Measurements from ENCODE around the gene ITGA3. TPM values are rescaled to one million over a fixed set of nuclear protein-coding genes. Genes with fewer than 3 reads are reported as not detected.

Gene ITGA3
- total RNA-seq, 1 donor from 2014 or later: 6.5 TPM

GRCh38 chr17:50123649-50124349 is 67.9 kb downstream of the ITGA3 start:
- intact Hi-C loops (cut with micrococcal nuclease): no loop called here

- intact Hi-C loops (cut with micrococcal nuclease): loop anchor here (5.0 kb wide), 1 partner anchor 57 kb away; no protein-coding TSS in a partner anchor
Observed at GRCh38 chr17:50125420-50125997, 69.6 kb downstream of the ITGA3 start.

GRCh38 chr17:50127697-50128361 is 71.9 kb downstream of the ITGA3 start:
- intact Hi-C loops (cut with micrococcal nuclease): loop anchor here (5.0 kb wide), 1 partner anchor 54 kb away; no protein-coding TSS in a partner anchor

GRCh38 chr17:50128441-50129352 is 72.8 kb downstream of the ITGA3 start:
- intact Hi-C loops (cut with micrococcal nuclease): loop anchor here (5.0 kb wide), 1 partner anchor 54 kb away; no protein-coding TSS in a partner anchor

GRCh38 chr17:50129353-50129727 is 73.4 kb downstream of the ITGA3 start:
- intact Hi-C loops (cut with micrococcal nuclease): loop anchor here (5.0 kb wide), 1 partner anchor 53 kb away; no protein-coding TSS in a partner anchor

GRCh38 chr17:50129728-50130558 is 74.0 kb downstream of the ITGA3 start, which contains the start of gene SAMD14:
Gene SAMD14 (minus strand): TSS chr17:50130160. CDS start chr17:50124959, 5,201 bp downstream.
- intact Hi-C loops (cut with micrococcal nuclease): loop anchor here (5.0 kb wide), 1 partner anchor 52 kb away; no protein-coding TSS in a partner anchor

- intact Hi-C loops (cut with micrococcal nuclease): no loop called here
Observed at GRCh38 chr17:50130559-50131305, 74.8 kb downstream of the ITGA3 start.

GRCh38 chr17:50132104-50132794 is 76.3 kb downstream of the ITGA3 start:
- intact Hi-C loops (cut with micrococcal nuclease): loop anchor here (1.0 kb wide), 1 partner anchor 8 kb away; no protein-coding TSS in a partner anchor

GRCh38 chr17:50133028-50133768 is 77.3 kb downstream of the ITGA3 start:
- intact Hi-C loops (cut with micrococcal nuclease): no loop called here

GRCh38 chr17:50133769-50134099 is 77.8 kb downstream of the ITGA3 start:
- intact Hi-C loops (cut with micrococcal nuclease): no loop called here

GRCh38 chr17:50134206-50135110 is 78.5 kb downstream of the ITGA3 start:
- intact Hi-C loops (cut with micrococcal nuclease): no loop called here

- intact Hi-C loops (cut with micrococcal nuclease): no loop called here
Observed at GRCh38 chr17:50135316-50136095, 79.6 kb downstream of the ITGA3 start.

GRCh38 chr17:50136096-50136687 is 80.3 kb downstream of the ITGA3 start:
- intact Hi-C loops (cut with micrococcal nuclease): no loop called here

- intact Hi-C loops (cut with micrococcal nuclease): no loop called here
Observed at GRCh38 chr17:50137042-50137441, 81.1 kb downstream of the ITGA3 start.

GRCh38 chr17:50139185-50139783 is 83.4 kb downstream of the ITGA3 start:
- intact Hi-C loops (cut with micrococcal nuclease): no loop called here
